ENCODE measurements around the gene ATXN7L1. TPM values are rescaled to one million over a fixed set of nuclear protein-coding genes. Genes with fewer than 3 reads are reported as not detected.
A peak's percentile ranks its signal among the peaks of the same experiment; 100 is the strongest.

The ATXN7L1 gene
- total and polyA plus RNA-seq, 2 of the 13 experiments (the other 11 are each of a cell fraction or from before 2014, with no cell fraction given), result 4.1 to 7.8 TPM

DNA sequence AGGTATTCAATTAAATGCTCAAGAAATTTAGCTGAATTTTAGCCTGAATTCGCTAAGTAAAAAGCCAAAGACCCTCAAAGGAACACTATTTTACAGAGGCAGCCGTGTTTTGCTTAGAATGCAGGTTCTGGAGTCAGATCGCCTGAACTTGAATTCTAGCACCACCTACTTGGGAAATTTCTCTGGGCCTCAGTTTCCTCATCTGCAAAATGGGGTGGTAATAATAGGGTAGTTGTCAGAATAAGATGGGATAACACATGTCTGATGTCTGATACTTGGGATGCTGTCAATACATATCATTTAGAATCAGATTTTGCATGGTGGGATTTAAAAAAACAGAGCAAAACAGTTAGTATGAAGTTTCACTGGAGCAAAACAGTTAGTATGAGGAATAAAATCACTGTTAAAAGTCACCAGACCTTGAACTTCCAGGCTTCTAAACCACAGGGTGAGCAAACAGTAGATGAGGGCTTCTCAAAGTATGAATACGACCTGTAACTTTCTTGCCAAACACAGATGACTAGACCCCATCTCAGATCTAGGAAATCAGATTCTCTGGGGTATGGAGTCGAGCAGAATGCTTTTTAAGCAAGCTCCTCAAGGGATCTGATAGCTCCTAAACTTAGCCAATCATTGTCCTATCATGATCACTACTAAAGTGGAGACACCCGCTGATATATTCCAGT is 75.4 kb downstream of the ATXN7L1 start:
- Histone ChIP-seq H2AFZ (ENCODE audit: low read length) (no peak overlapping the region), H3K9ac (ENCODE audit: insufficient read depth, low read depth, low read length) (no peak overlapping the region), H4K20me1 (ENCODE audit: insufficient read depth, low read length) (no peaks in the 10 kb centered on the region; the same call in 1 of the 2 replicates), H3K4me2 (ENCODE audit: low read depth, low read length) (no peak overlapping the region), H3K79me2 (ENCODE audit: insufficient read depth, low read length) (no peaks in the 10 kb centered on the region), H3K27ac (ENCODE audit: extremely low read length, insufficient read depth, low read length) (no peak overlapping the region), H3K4me1 (ENCODE audit: insufficient read depth, low read length) (peaks cover 29% of the 10 kb centered on the region), H3K36me3 (replicated peaks in 1 of 2; ENCODE audit: control insufficient read depth in 1 of 2, insufficient read depth in 2 of 2, low read length in 2 of 2) (no peaks in the 10 kb centered on the region; a peak in 1 of 5 replicates), H3K9me3 (ENCODE audit: low read length) (no peaks in the 10 kb centered on the region), H3K27me3 (ENCODE audit: control insufficient read depth in 1 of 2, insufficient read depth in 2 of 2, low read length in 2 of 2) (no peaks in the 10 kb centered on the region; a peak in 1 of 5 replicates), H3K4me3 (replicated peaks in 1 of 3; ENCODE audit: insufficient read depth in 1 of 3, low read depth in 2 of 3, low read length in 3 of 3) (no peak overlapping the region)
- TF ChIP-seq ZNF629 (CRISPR knock-in tag; conservative IDR thresholded peaks at IDR 0.05) (peak; percentile 63), GTF2F1 (IDR thresholded peaks at IDR 0.05; ENCODE audit: low read length) (no peak), ZNF446 (CRISPR knock-in tag; IDR thresholded peaks at IDR 0.05) (no peak), MATR3 (CRISPR knock-in tag; IDR thresholded peaks at IDR 0.05) (no peak), ZNF841 (CRISPR knock-in tag; IDR thresholded peaks at IDR 0.05; ENCODE audit: borderline replicate concordance) (no peak), SIX4 (CRISPR knock-in tag; IDR thresholded peaks at IDR 0.05) (no peak)
- TF ChIP-seq, protein P1, sequence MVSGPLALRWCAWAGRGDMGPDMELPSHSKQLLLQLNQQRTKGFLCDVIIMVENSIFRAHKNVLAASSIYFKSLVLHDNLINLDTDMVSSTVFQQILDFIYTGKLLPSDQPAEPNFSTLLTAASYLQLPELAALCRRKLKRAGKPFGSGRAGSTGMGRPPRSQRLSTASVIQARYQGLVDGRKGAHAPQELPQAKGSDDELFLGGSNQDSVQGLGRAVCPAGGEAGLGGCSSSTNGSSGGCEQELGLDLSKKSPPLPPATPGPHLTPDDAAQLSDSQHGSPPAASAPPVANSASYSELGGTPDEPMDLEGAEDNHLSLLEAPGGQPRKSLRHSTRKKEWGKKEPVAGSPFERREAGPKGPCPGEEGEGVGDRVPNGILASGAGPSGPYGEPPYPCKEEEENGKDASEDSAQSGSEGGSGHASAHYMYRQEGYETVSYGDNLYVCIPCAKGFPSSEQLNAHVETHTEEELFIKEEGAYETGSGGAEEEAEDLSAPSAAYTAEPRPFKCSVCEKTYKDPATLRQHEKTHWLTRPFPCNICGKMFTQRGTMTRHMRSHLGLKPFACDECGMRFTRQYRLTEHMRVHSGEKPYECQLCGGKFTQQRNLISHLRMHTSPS (CRISPR knock-in tag; IDR thresholded peaks at IDR 0.05; ENCODE audit: low read depth), result no peak
- no TSS peak for BruUV-seq (replicated peaks)
- ChIA-PET CTCF (ENCODE audit: low intra/inter-chr PET ratio, low total read pairs) (no interaction called here), POLR2A (no interaction called here)
- in situ Hi-C loops (cut with HindIII; ENCODE audit: extremely low pct_ligation_motif_present, low pct_unique_long_range_greater_than_20kb), result no loop called here
- DNase-seq (ENCODE audit: low spot score), result no peak
- FAIRE-seq, result no peak
- intact Hi-C loops (cut with micrococcal nuclease; ENCODE audit: unreplicated experiment), result no loop called here
- WGBS (ENCODE audit: low lambda C conversion rate), result 79% methylated on average over 6 of the region's 6 CpGs
- ATAC-seq, result no peak

DNA sequence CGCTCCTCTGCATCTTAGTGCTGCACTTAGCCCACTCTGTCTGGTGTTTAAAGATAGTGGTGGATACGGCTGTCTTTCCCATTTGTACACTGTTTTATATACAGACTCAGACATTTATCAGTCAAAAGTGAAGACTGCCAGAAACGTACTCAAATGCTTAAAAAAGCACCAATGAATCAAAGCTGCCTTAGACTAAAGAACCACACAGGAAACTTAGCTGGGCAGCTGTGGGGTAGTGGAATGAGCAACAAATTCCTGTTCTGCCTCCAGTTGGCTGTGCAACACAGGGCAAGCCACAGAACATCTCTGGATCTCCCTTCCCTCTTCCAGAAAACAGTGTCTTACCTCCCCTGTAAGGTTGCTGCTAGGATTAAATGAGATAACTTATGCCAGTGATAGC is 76.0 kb downstream of the ATXN7L1 start:
- in situ Hi-C loops (cut with HindIII; ENCODE audit: extremely low pct_ligation_motif_present, low pct_unique_long_range_greater_than_20kb) (no loop called here), intact Hi-C loops (cut with micrococcal nuclease; ENCODE audit: unreplicated experiment) (no loop called here)
- DNase-seq (ENCODE audit: low spot score) (no peak), FAIRE-seq (no peak), ATAC-seq (no peak)
- 92% methylated on average over 3 of the region's 3 CpGs for WGBS (ENCODE audit: low lambda C conversion rate)
- Histone ChIP-seq H3K9ac (ENCODE audit: insufficient read depth, low read depth, low read length) (no peak overlapping the region), H3K9me3 (ENCODE audit: low read length) (no peaks in the 10 kb centered on the region), H3K4me3 (replicated peaks in 1 of 3; ENCODE audit: insufficient read depth in 1 of 3, low read depth in 2 of 3, low read length in 3 of 3) (no peak overlapping the region), H3K27me3 (ENCODE audit: control insufficient read depth in 1 of 2, insufficient read depth in 2 of 2, low read length in 2 of 2) (no peaks in the 10 kb centered on the region; a peak in 1 of 5 replicates), H3K27ac (ENCODE audit: extremely low read length, insufficient read depth, low read length) (no peak overlapping the region), H3K4me1 (ENCODE audit: insufficient read depth, low read length) (peaks cover 29% of the 10 kb centered on the region), H4K20me1 (ENCODE audit: insufficient read depth, low read length) (no peaks in the 10 kb centered on the region; the same call in 1 of the 2 replicates), H3K79me2 (ENCODE audit: insufficient read depth, low read length) (no peaks in the 10 kb centered on the region), H2AFZ (ENCODE audit: low read length) (no peak overlapping the region), H3K36me3 (replicated peaks in 1 of 2; ENCODE audit: control insufficient read depth in 1 of 2, insufficient read depth in 2 of 2, low read length in 2 of 2) (no peaks in the 10 kb centered on the region; a peak in 1 of 5 replicates), H3K4me2 (ENCODE audit: low read depth, low read length) (no peak overlapping the region)
- no peak for TF ChIP-seq SOX13 (IDR thresholded peaks at IDR 0.05)
- TF ChIP-seq SOX13 (CRISPR knock-in tag; conservative IDR thresholded peaks at IDR 0.05 in 1 of 2, IDR thresholded peaks at IDR 0.05 in 1 of 2), result no peak
- no peak for TF ChIP-seq PAF1 (CRISPR knock-in tag; IDR thresholded peaks at IDR 0.05)
- no peak for TF ChIP-seq ZMYM4 (CRISPR knock-in tag; IDR thresholded peaks at IDR 0.05)
- TF ChIP-seq SATB2 (CRISPR knock-in tag; IDR thresholded peaks at IDR 0.05), result no peak
- no peak for TF ChIP-seq AGO2 (optimal IDR thresholded peaks at IDR 0.05; ENCODE audit: low read depth, low read length)
- no peak for TF ChIP-seq NAIF1 (CRISPR knock-in tag; IDR thresholded peaks at IDR 0.05; ENCODE audit: borderline replicate concordance)
- TF ChIP-seq TSC22D2 (CRISPR knock-in tag; IDR thresholded peaks at IDR 0.05; ENCODE audit: borderline replicate concordance), result no peak
- TF ChIP-seq DNMT1 (CRISPR knock-in tag; IDR thresholded peaks at IDR 0.05), result no peak
- no peak for TF ChIP-seq KDM4B (CRISPR knock-in tag; IDR thresholded peaks at IDR 0.05)
- no peak for TF ChIP-seq SIN3B (IDR thresholded peaks at IDR 0.05; ENCODE audit: low read length)
- no peak for TF ChIP-seq ZNF558 (CRISPR knock-in tag; IDR thresholded peaks at IDR 0.05; ENCODE audit: borderline replicate concordance)
- POLR2A ChIA-PET, result no interaction called here
- CTCF ChIA-PET (ENCODE audit: low intra/inter-chr PET ratio, low total read pairs), result no interaction called here
- no TSS peak for BruUV-seq (replicated peaks)
